K562 (cell line): ENCODE results near the gene MED16. TPM values are rescaled to one million over a fixed set of nuclear protein-coding genes. Genes with fewer than 3 reads are reported as not detected.

ENCODE experiments used
- CHD2 ChIP-seq: IDR thresholded peaks from 2 replicates; pipeline ENCODE4 v1.6.1; 2011; ENCODE audit warnings: low read depth, low read length
- CREB1 ChIP-seq, 2 experiments: sonication (generic) in 1 of 2; formaldehyde crosslinking in 1 of 2; IDR thresholded peaks; 2 replicates each; pipeline versions ENCODE4 v1.6.1 to v1.8.0; 2012 to 2022; ENCODE audit warnings: inconsistent platforms in 1 of 2, mild to moderate bottlenecking in 1 of 2, missing genetic modification reagents in 1 of 2, moderate library complexity in 1 of 2
- FOXK2 ChIP-seq, 2 experiments: fragments of 450-650 bp; IDR thresholded peaks in 1 of 2; conservative IDR thresholded peaks in 1 of 2; 2 replicates each; pipeline ENCODE4 v1.6.1; 2016; ENCODE audit warnings: low read depth in 2 of 2, mild to moderate bottlenecking in 1 of 2
- ID3 ChIP-seq, 2 experiments: fragments of 250-450 bp in 1 of 2; fragments of 450-650 bp in 1 of 2; sonication (Bioruptor Pico) in 1 of 2; IDR thresholded peaks; 2 replicates each; pipeline versions ENCODE4 v1.6.1 to v1.8.0; 2016 to 2021; ENCODE audit warnings: mild to moderate bottlenecking in 2 of 2, moderate library complexity in 2 of 2, missing compliant biosample characterization in 1 of 2, missing genetic modification characterization in 1 of 2
- JUNB ChIP-seq: fragments of 450-650 bp; formaldehyde crosslinking; conservative IDR thresholded peaks from 2 replicates; pipeline ENCODE4 v1.4.0; 2020; ENCODE audit warnings: mild to moderate bottlenecking
- JUND ChIP-seq, 2 experiments: IDR thresholded peaks; 2 replicates in 1 of 2; 3 replicates in 1 of 2; pipeline ENCODE4 v1.6.1; 2011; ENCODE audit warnings: borderline replicate concordance in 2 of 2, low read depth in 2 of 2, low read length in 2 of 2, improper control_type of control experiment in 1 of 2, missing biosample characterization in 1 of 2, missing genetic modification characterization in 1 of 2, missing genetic modification reagents in 1 of 2
- KDM4B ChIP-seq, 2 experiments: fragments of 450-650 bp in 1 of 2; sonication (generic) in 1 of 2; IDR thresholded peaks; 2 replicates each; pipeline ENCODE4 v1.6.1; 2016 to 2017; ENCODE audit warnings: borderline replicate concordance in 2 of 2, antibody characterized with exemption in 1 of 2, low read depth in 1 of 2, mild to moderate bottlenecking in 1 of 2
- MCM3 ChIP-seq: fragments of 450-650 bp; IDR thresholded peaks from 2 replicates; pipeline ENCODE4 v1.6.1; 2016
- NCOA2 ChIP-seq, 2 experiments: fragments of 450-650 bp; IDR thresholded peaks; 2 replicates each; pipeline ENCODE4 v1.6.1; 2018; ENCODE audit warnings: mild to moderate bottlenecking in 2 of 2, moderate library complexity in 1 of 2; ENCODE audit not compliant: partially characterized antibody in 2 of 2
- NFXL1 ChIP-seq: fragments of 450-650 bp; formaldehyde crosslinking; IDR thresholded peaks from 2 replicates; pipeline ENCODE4 v1.4.0; 2021; ENCODE audit warnings: mild to moderate bottlenecking
- SMAD4 ChIP-seq: fragments of 250-450 bp; sonication (Bioruptor Pico); conservative IDR thresholded peaks from 2 replicates; pipeline ENCODE4 v1.8.0; 2021; ENCODE audit warnings: inconsistent platforms, mild to moderate bottlenecking, moderate library complexity
- SMC3 ChIP-seq: conservative IDR thresholded peaks from 2 replicates; pipeline ENCODE4 v1.6.1; 2011; ENCODE audit warnings: low read depth, low read length, improper control_type of control experiment; ENCODE audit not compliant: insufficient read depth
- TAF9B ChIP-seq: fragments of 450-650 bp; IDR thresholded peaks from 2 replicates; pipeline ENCODE4 v1.6.1; 2018; ENCODE audit warnings: mild to moderate bottlenecking; ENCODE audit not compliant: partially characterized antibody
- ZNF165 ChIP-seq: fragments of 250-450 bp; sonication (Bioruptor Pico); IDR thresholded peaks from 2 replicates; pipeline ENCODE4 v1.4.0; 2020; ENCODE audit warnings: borderline replicate concordance
- ZNF507 ChIP-seq: conservative IDR thresholded peaks from 2 replicates; pipeline ENCODE4 v1.6.1; 2017; ENCODE audit warnings: missing genetic modification characterization, missing compliant biosample characterization
- polyA plus RNA-seq, 8 experiments: library from polyadenylated mRNA; depleted of rRNA in 4 of 8; stranded (reverse) in 5 of 8; unstranded in 3 of 8; fragments of >200 nt; fragmentation: Nextera tagmentation in 2 of 8; fragmentation: Illumina TruSeq in 1 of 8; extraction: Ambion mirVana in 2 of 8; extraction: Trizol in 1 of 8; gene quantifications; 2 replicates each; pipeline versions ENCODE4 v1.2.1 to v1.2.3, GENCODE V29; 2011 to 2014; ENCODE audit warnings: inconsistent platforms in 1 of 8, missing spikeins in 1 of 8
- total RNA-seq, 7 experiments: library from RNA; depleted of rRNA in 6 of 7; stranded (reverse); fragments of >200 nt in 6 of 7; fragmentation: Illumina TruSeq in 2 of 7; extraction: Trizol in 2 of 7; gene quantifications; 2 replicates each; pipeline versions ENCODE4 v1.2.1 to v1.2.3, GENCODE V29; 2011 to 2021; ENCODE audit warnings: low replicate concordance in 1 of 7
- TF ChIP-seq, protein P1 (sequence below): IDR thresholded peaks from 2 replicates; pipeline ENCODE4 v1.6.1; 2016; ENCODE audit warnings: missing genetic modification characterization, missing compliant biosample characterization
- TF ChIP-seq, protein P2 (sequence below), 2 experiments: fragments of 200-800 bp in 1 of 2; sonication (Bioruptor generic) in 1 of 2; sonication (generic) in 1 of 2; formaldehyde crosslinking in 1 of 2; IDR thresholded peaks in 1 of 2; conservative IDR thresholded peaks in 1 of 2; 2 replicates each; pipeline versions ENCODE4 v1.5.0 to v1.6.1; 2016 to 2020; ENCODE audit warnings: missing compliant biosample characterization in 1 of 2, missing genetic modification characterization in 1 of 2, missing genetic modification reagents in 1 of 2
- TF ChIP-seq, protein P3 (sequence below): fragments of 450-650 bp; formaldehyde crosslinking; IDR thresholded peaks from 2 replicates; pipeline ENCODE4 v1.4.0; 2020; ENCODE audit warnings: mild to moderate bottlenecking, moderate library complexity
- TF ChIP-seq, protein P4 (sequence below): sonication (generic); formaldehyde crosslinking; IDR thresholded peaks from 2 replicates; pipeline ENCODE4 v1.8.0; 2022; ENCODE audit warnings: mild to moderate bottlenecking, missing genetic modification reagents

MED16 gene
- total and polyA plus RNA-seq, 9 of the 15 experiments (the other 6 are each of a cell fraction or from before 2014, with no cell fraction given) = 0.89 to 59.9 (median 8.6) TPM

- TF ChIP-seq, protein P1, sequence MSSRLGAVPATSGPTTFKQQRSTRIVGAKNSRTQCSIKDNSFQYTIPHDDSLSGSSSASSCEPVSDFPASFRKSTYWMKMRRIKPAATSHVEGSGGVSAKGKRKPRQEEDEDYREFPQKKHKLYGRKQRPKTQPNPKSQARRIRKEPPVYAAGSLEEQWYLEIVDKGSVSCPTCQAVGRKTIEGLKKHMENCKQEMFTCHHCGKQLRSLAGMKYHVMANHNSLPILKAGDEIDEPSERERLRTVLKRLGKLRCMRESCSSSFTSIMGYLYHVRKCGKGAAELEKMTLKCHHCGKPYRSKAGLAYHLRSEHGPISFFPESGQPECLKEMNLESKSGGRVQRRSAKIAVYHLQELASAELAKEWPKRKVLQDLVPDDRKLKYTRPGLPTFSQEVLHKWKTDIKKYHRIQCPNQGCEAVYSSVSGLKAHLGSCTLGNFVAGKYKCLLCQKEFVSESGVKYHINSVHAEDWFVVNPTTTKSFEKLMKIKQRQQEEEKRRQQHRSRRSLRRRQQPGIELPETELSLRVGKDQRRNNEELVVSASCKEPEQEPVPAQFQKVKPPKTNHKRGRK (tag) = no peak
- TF ChIP-seq ZNF165 = no peak
- TF ChIP-seq, protein P2, sequence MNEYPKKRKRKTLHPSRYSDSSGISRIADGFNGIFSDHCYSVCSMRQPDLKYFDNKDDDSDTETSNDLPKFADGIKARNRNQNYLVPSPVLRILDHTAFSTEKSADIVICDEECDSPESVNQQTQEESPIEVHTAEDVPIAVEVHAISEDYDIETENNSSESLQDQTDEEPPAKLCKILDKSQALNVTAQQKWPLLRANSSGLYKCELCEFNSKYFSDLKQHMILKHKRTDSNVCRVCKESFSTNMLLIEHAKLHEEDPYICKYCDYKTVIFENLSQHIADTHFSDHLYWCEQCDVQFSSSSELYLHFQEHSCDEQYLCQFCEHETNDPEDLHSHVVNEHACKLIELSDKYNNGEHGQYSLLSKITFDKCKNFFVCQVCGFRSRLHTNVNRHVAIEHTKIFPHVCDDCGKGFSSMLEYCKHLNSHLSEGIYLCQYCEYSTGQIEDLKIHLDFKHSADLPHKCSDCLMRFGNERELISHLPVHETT (CRISPR knock-in tag; conservative IDR thresholded peaks at IDR 0.05 in 1 of 2, IDR thresholded peaks at IDR 0.05 in 1 of 2) = no peak
- TF ChIP-seq, protein P3, sequence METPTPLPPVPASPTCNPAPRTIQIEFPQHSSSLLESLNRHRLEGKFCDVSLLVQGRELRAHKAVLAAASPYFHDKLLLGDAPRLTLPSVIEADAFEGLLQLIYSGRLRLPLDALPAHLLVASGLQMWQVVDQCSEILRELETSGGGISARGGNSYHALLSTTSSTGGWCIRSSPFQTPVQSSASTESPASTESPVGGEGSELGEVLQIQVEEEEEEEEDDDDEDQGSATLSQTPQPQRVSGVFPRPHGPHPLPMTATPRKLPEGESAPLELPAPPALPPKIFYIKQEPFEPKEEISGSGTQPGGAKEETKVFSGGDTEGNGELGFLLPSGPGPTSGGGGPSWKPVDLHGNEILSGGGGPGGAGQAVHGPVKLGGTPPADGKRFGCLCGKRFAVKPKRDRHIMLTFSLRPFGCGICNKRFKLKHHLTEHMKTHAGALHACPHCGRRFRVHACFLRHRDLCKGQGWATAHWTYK (CRISPR knock-in tag) = peak; percentile 78
- TF ChIP-seq NFXL1 (CRISPR knock-in tag) = no peak
- no peak for TF ChIP-seq JUNB (CRISPR knock-in tag)
- TF ChIP-seq SMAD4 (CRISPR knock-in tag) = peak; percentile 75; the same call in 1 of the 2 replicates
- TF ChIP-seq, protein P4, sequence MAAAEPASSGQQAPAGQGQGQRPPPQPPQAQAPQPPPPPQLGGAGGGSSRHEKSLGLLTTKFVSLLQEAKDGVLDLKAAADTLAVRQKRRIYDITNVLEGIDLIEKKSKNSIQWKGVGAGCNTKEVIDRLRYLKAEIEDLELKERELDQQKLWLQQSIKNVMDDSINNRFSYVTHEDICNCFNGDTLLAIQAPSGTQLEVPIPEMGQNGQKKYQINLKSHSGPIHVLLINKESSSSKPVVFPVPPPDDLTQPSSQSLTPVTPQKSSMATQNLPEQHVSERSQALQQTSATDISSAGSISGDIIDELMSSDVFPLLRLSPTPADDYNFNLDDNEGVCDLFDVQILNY (CRISPR knock-in tag) = 0 out of 2 replicates have a peak, but pooled peaks have one; percentile 50
- no peak for TF ChIP-seq NCOA2 (IDR thresholded peaks at IDR 0.05; ENCODE audit: partially characterized antibody in 2 of 2)
- no peak for TF ChIP-seq TAF9B
- TF ChIP-seq JUND (IDR thresholded peaks at IDR 0.05; ENCODE audit: borderline replicate concordance, low read depth, low read length) = no peak
- TF ChIP-seq JUND (tag; IDR thresholded peaks at IDR 0.05; ENCODE audit: borderline replicate concordance, low read depth, low read length) = peak; percentile 21; the same call in 1 of the 3 replicates
- TF ChIP-seq MCM3 = no peak
- peak; percentile 68; the same call in 1 of the 2 replicates for TF ChIP-seq CREB1 (IDR thresholded peaks at IDR 0.05)
- TF ChIP-seq CREB1 (CRISPR knock-in tag; IDR thresholded peaks at IDR 0.05) = peak; percentile 79
- peak; percentile 61 for TF ChIP-seq SMC3
- peak; percentile 16 to 29; a peak in 1 of 4 replicates for TF ChIP-seq FOXK2 (conservative IDR thresholded peaks at IDR 0.05 in 1 of 2, IDR thresholded peaks at IDR 0.05 in 1 of 2; ENCODE audit: low read depth in 2 of 2)
- TF ChIP-seq CHD2 = no peak
- no peak for TF ChIP-seq ZNF507 (tag)
- TF ChIP-seq KDM4B (IDR thresholded peaks at IDR 0.05; ENCODE audit: borderline replicate concordance in 2 of 2, low read depth in 1 of 2) = no peak
- TF ChIP-seq ID3 (CRISPR knock-in tag; IDR thresholded peaks at IDR 0.05) = no peak
- 0 out of 2 replicates have a peak, but pooled peaks have one; percentile 29 for TF ChIP-seq ID3 (tag; IDR thresholded peaks at IDR 0.05)
Observed at GRCh38 chr19:861756-862580, 31.0 kb downstream of the MED16 start (continued).
